ENCODE data around the gene SOWAHA. TPM values are rescaled to one million over a fixed set of nuclear protein-coding genes. Genes with fewer than 3 reads are reported as not detected.
"Not testable (repeated sequence)": the region's sequence is repeated elsewhere in the genome, so short reads cannot be mapped to it uniquely, and the experiment has no call there.

The SOWAHA gene
- total and polyA plus RNA-seq, 2 donors (not counting 1 experiment from before 2014, with no cell fraction given) = not detected

GRCh38 chr5:132853790-132854189 lies 40.7 kb downstream of the SOWAHA start:
- TF ChIP-seq EZH2 (IDR thresholded peaks at IDR 0.05; ENCODE audit: borderline replicate concordance, insufficient read depth, low read depth, low read length, poor library complexity, severe bottlenecking) (no peak), CTCF (IDR thresholded peaks at IDR 0.05) (no peak)
- DNase-seq (no peak), ATAC-seq (ENCODE audit: low read depth) (no peak)
- ChIA-PET CTCF (interaction anchor here (0.8 to 2.2 kb wide), 3 partner anchors 24 to 34 kb away, joined by 3 to 9 read pairs (median 3); no protein-coding TSS in a partner anchor), POLR2A (no interaction called here)
- H3K4me1 ChIP-seq (ENCODE audit: control insufficient read depth in 2 of 2, insufficient read depth in 2 of 2, low read length in 2 of 2) = no peaks in the 10 kb centered on the region
- H3K27me3 Mint-ChIP-seq = peaks cover 16% of the 10 kb centered on the region
- H3K4me3 ChIP-seq (ENCODE audit: control extremely low read depth in 1 of 5, extremely low read depth in 1 of 5, insufficient read depth in 1 of 5, low read depth in 2 of 5, low read length in 4 of 5) = no peak overlapping the region
- H4K20me1 ChIP-seq (ENCODE audit: control insufficient read depth, insufficient read depth, low read length, poor library complexity, severe bottlenecking) = no peaks in the 10 kb centered on the region
- no peak overlapping the region for H3K4me2 ChIP-seq (replicated peaks; ENCODE audit: low read depth, low read length, poor library complexity, severe bottlenecking)
- H3K9me3 ChIP-seq (ENCODE audit: control extremely low read depth in 1 of 3, control insufficient read depth in 2 of 3, insufficient read depth in 1 of 3, low read length in 2 of 3) = no peaks in the 10 kb centered on the region
- no peak overlapping the region for H3K27ac ChIP-seq (ENCODE audit: low read length in 2 of 2)
- H3K36me3 ChIP-seq (replicated peaks in 1 of 2; ENCODE audit: control extremely low read depth in 1 of 2, control insufficient read depth in 1 of 2, extremely low read depth in 1 of 2, insufficient read depth in 2 of 2, low read length in 1 of 2) = no peaks in the 10 kb centered on the region
- no peak overlapping the region for H3K4me3 Mint-ChIP-seq
- peaks cover 0 to 4% (median 0%) of the 10 kb centered on the region in 4 experiments for H3K27me3 ChIP-seq (replicated peaks in 1 of 4; ENCODE audit: control extremely low read depth in 1 of 4, control insufficient read depth in 3 of 4, insufficient read depth in 4 of 4, low read length in 3 of 4)
- no peak overlapping the region for H2AFZ ChIP-seq (ENCODE audit: insufficient read depth, low read depth, low read length, poor library complexity, severe bottlenecking)
- no peak overlapping the region for H3K27ac Mint-ChIP-seq
- H3K9me3 Mint-ChIP-seq (ENCODE audit: insufficient read depth) = no peaks in the 10 kb centered on the region
- no peaks in the 10 kb centered on the region for H3K4me1 Mint-ChIP-seq
- no CpG with 5 or more reads among the region's 1 CpG for WGBS (ENCODE audit: insufficient coverage)
- no peak overlapping the region for H3K9ac ChIP-seq (ENCODE audit: low read length)
- intact Hi-C loops (cut with micrococcal nuclease) = no loop called here
- no peaks in the 10 kb centered on the region for H3K79me2 ChIP-seq (ENCODE audit: control insufficient read depth, insufficient read depth, low read length)

- H3K79me2 ChIP-seq (ENCODE audit: control insufficient read depth, insufficient read depth, low read length) = no peaks in the 10 kb centered on the region
- intact Hi-C loops (cut with micrococcal nuclease) = no loop called here
- Mint-ChIP-seq H3K9me3 (ENCODE audit: insufficient read depth) (no peaks in the 10 kb centered on the region), H3K4me1 (no peaks in the 10 kb centered on the region), H3K4me3 (no peak overlapping the region), H3K27me3 (peaks cover 17% of the 10 kb centered on the region), H3K27ac (no peak overlapping the region)
- no peak overlapping the region for H3K4me2 ChIP-seq (replicated peaks; ENCODE audit: low read depth, low read length, poor library complexity, severe bottlenecking)
- no peaks in the 10 kb centered on the region for H3K9me3 ChIP-seq (ENCODE audit: control extremely low read depth in 1 of 3, control insufficient read depth in 2 of 3, insufficient read depth in 1 of 3, low read length in 2 of 3)
- H3K27ac ChIP-seq (ENCODE audit: low read length in 2 of 2) = no peak overlapping the region
- H3K36me3 ChIP-seq (replicated peaks in 1 of 2; ENCODE audit: control extremely low read depth in 1 of 2, control insufficient read depth in 1 of 2, extremely low read depth in 1 of 2, insufficient read depth in 2 of 2, low read length in 1 of 2) = no peaks in the 10 kb centered on the region
- TF ChIP-seq EZH2 (IDR thresholded peaks at IDR 0.05; ENCODE audit: borderline replicate concordance, insufficient read depth, low read depth, low read length, poor library complexity, severe bottlenecking) (no peak), CTCF (IDR thresholded peaks at IDR 0.05) (no peak)
- no peak overlapping the region for H2AFZ ChIP-seq (ENCODE audit: insufficient read depth, low read depth, low read length, poor library complexity, severe bottlenecking)
- no peaks in the 10 kb centered on the region for H3K4me1 ChIP-seq (ENCODE audit: control insufficient read depth in 2 of 2, insufficient read depth in 2 of 2, low read length in 2 of 2)
- no peak for ATAC-seq (ENCODE audit: low read depth)
- no peak overlapping the region for H3K9ac ChIP-seq (ENCODE audit: low read length)
- CTCF ChIA-PET = interaction anchor here (0.6 to 2.2 kb wide), 4 partner anchors 25 to 615 kb away, joined by 3 to 9 read pairs (median 3); no protein-coding TSS in a partner anchor
- POLR2A ChIA-PET = no interaction called here
- H3K4me3 ChIP-seq (ENCODE audit: control extremely low read depth in 1 of 5, extremely low read depth in 1 of 5, insufficient read depth in 1 of 5, low read depth in 2 of 5, low read length in 4 of 5) = no peak overlapping the region
- 83% methylated on average over 1 of the region's 3 CpGs for WGBS (ENCODE audit: insufficient coverage)
- peaks cover 0 to 4% (median 0%) of the 10 kb centered on the region in 4 experiments for H3K27me3 ChIP-seq (replicated peaks in 1 of 4; ENCODE audit: control extremely low read depth in 1 of 4, control insufficient read depth in 3 of 4, insufficient read depth in 4 of 4, low read length in 3 of 4)
- no peak for DNase-seq
- no peaks in the 10 kb centered on the region for H4K20me1 ChIP-seq (ENCODE audit: control insufficient read depth, insufficient read depth, low read length, poor library complexity, severe bottlenecking)
These were observed 41.2 kb downstream of the SOWAHA start for GRCh38 chr5:132854301-132854700.

GRCh38 chr5:132854992-132855391 lies 41.9 kb downstream of the SOWAHA start:
- 96% methylated on average over 5 of the region's 5 CpGs for WGBS (ENCODE audit: insufficient coverage)
- H3K9ac ChIP-seq (ENCODE audit: low read length) = not testable (repeated sequence)
- CTCF ChIA-PET = interaction anchor here (2.2 kb wide), 1 partner anchor 26 kb away, joined by 9 read pairs; no protein-coding TSS in a partner anchor

More at GRCh38 chr5:132854992-132855391, 41.9 kb downstream of the SOWAHA start:
- H3K79me2 ChIP-seq (ENCODE audit: control insufficient read depth, insufficient read depth, low read length); H3K27ac Mint-ChIP-seq; intact Hi-C loops (cut with micrococcal nuclease); H3K4me1 Mint-ChIP-seq; POLR2A ChIA-PET; H3K27ac ChIP-seq (ENCODE audit: low read length in 2 of 2); H3K9me3 ChIP-seq (ENCODE audit: control extremely low read depth in 1 of 3, control insufficient read depth in 2 of 3, insufficient read depth in 1 of 3, low read length in 2 of 3); H3K9me3 Mint-ChIP-seq (ENCODE audit: insufficient read depth); H3K4me1 ChIP-seq (ENCODE audit: control insufficient read depth in 2 of 2, insufficient read depth in 2 of 2, low read length in 2 of 2); H3K27me3 ChIP-seq (replicated peaks in 1 of 4; ENCODE audit: control extremely low read depth in 1 of 4, control insufficient read depth in 3 of 4, insufficient read depth in 4 of 4, low read length in 3 of 4); H3K36me3 ChIP-seq (replicated peaks in 1 of 2; ENCODE audit: control extremely low read depth in 1 of 2, control insufficient read depth in 1 of 2, extremely low read depth in 1 of 2, insufficient read depth in 2 of 2, low read length in 1 of 2); H2AFZ ChIP-seq (ENCODE audit: insufficient read depth, low read depth, low read length, poor library complexity, severe bottlenecking); H4K20me1 ChIP-seq (ENCODE audit: control insufficient read depth, insufficient read depth, low read length, poor library complexity, severe bottlenecking); H3K4me2 ChIP-seq (replicated peaks; ENCODE audit: low read depth, low read length, poor library complexity, severe bottlenecking); H3K4me3 Mint-ChIP-seq; ATAC-seq (ENCODE audit: low read depth); DNase-seq; H3K4me3 ChIP-seq (ENCODE audit: control extremely low read depth in 1 of 5, extremely low read depth in 1 of 5, insufficient read depth in 1 of 5, low read depth in 2 of 5, low read length in 4 of 5): not testable (repeated sequence)
- peaks cover 17% of the 10 kb centered on the region for H3K27me3 Mint-ChIP-seq
